WTC11 (cell line): Measurements from ENCODE around the gene GH1. TPM values are rescaled to one million over a fixed set of nuclear protein-coding genes. Genes with fewer than 3 reads are reported as not detected.
"Not testable (repeated sequence)": the region's sequence is repeated elsewhere in the genome, so short reads cannot be mapped to it uniquely, and the experiment has no call there.

Source experiments
- ATAC-seq: fragments of 200-7000 bp; cut with Tn5 transposase; 2 replicates; pipeline ENCODE4 v1.10.0; 2021; ENCODE audit warnings: mild to moderate bottlenecking, moderate library complexity
- CTCF ChIA-PET: fragments of 300-600 bp; sonication (Branson Sonifier 250); formaldehyde crosslinking; loops from one replicate; lab custom pipeline; 2021; ENCODE audit warnings: antibody characterized with exemption; lab: Charles Lee
- POLR2A ChIA-PET: fragments of 350-600 bp; sonication (Branson Sonifier 250); formaldehyde crosslinking; loops from one replicate; lab custom pipeline; 2021; ENCODE audit warnings: antibody characterized with exemption; lab: Charles Lee
- DNase-seq: peaks from one replicate; pipeline ENCODE4 v3.0.0; 2021; ENCODE audit warnings: low spot score
- H3K27ac Mint-ChIP-seq: 2 replicates; pipeline ENCODE4 v1.8.0; 2021; ENCODE audit warnings: mixed read lengths
- H3K27me3 Mint-ChIP-seq: 2 replicates; pipeline ENCODE4 v1.8.0; 2021; ENCODE audit warnings: low read depth, mild to moderate bottlenecking, moderate library complexity, mixed read lengths
- H3K36me3 Mint-ChIP-seq: 2 replicates; pipeline ENCODE4 v1.8.0; 2021; ENCODE audit warnings: mixed read lengths
- H3K4me1 Mint-ChIP-seq: 2 replicates; pipeline ENCODE4 v1.8.0; 2022; ENCODE audit warnings: mixed read lengths
- H3K4me3 Mint-ChIP-seq: 2 replicates; pipeline ENCODE4 v1.8.0; 2021; ENCODE audit warnings: mild to moderate bottlenecking, moderate library complexity, mixed read lengths
- H3K9me3 Mint-ChIP-seq: 2 replicates; pipeline ENCODE4 v1.8.0; 2021; ENCODE audit warnings: mixed read lengths
- CBFB ChIP-seq: sonication (generic); formaldehyde crosslinking; IDR thresholded peaks from 2 replicates; pipeline ENCODE4 v1.8.1; 2022; ENCODE audit warnings: mild to moderate bottlenecking, low read depth, missing genetic modification reagents
- GTF2I ChIP-seq: fragments of 250-450 bp; sonication (Bioruptor Pico); conservative IDR thresholded peaks from 2 replicates; pipeline ENCODE4 v1.4.0; 2021; ENCODE audit warnings: mild to moderate bottlenecking
- MXD4 ChIP-seq: fragments of 250-450 bp; sonication (Bioruptor Pico); IDR thresholded peaks from 2 replicates; pipeline ENCODE4 v1.8.0; 2021; ENCODE audit warnings: mild to moderate bottlenecking, moderate library complexity, borderline replicate concordance
- OVOL2 ChIP-seq: fragments of 250-450 bp; sonication (Bioruptor Pico); IDR thresholded peaks from 2 replicates; pipeline ENCODE4 v1.9.0; 2021; ENCODE audit warnings: mild to moderate bottlenecking, borderline replicate concordance
- SMAD3 ChIP-seq: sonication (generic); formaldehyde crosslinking; IDR thresholded peaks from 2 replicates; pipeline ENCODE4 v1.8.0; 2022; ENCODE audit warnings: missing genetic modification reagents, mild to moderate bottlenecking, borderline replicate concordance
- ZNF138 ChIP-seq: sonication (generic); formaldehyde crosslinking; conservative IDR thresholded peaks from 2 replicates; pipeline ENCODE4 v1.8.1; 2022; ENCODE audit warnings: mild to moderate bottlenecking, moderate library complexity, missing genetic modification reagents
- total RNA-seq: library from RNA; stranded (reverse); gene quantifications from 3 replicates; pipeline ENCODE4 v1.2.3, GENCODE V29; 2021
- TF ChIP-seq, protein P1 (sequence below): sonication (generic); formaldehyde crosslinking; IDR thresholded peaks from 2 replicates; pipeline ENCODE4 v1.8.0; 2022; ENCODE audit warnings: missing genetic modification reagents
- TF ChIP-seq, protein P2 (sequence below): sonication (generic); formaldehyde crosslinking; IDR thresholded peaks from 2 replicates; pipeline ENCODE4 v1.8.0; 2023; ENCODE audit warnings: missing genetic modification reagents

The GH1 gene
- total RNA-seq, 1 experiment from 2014 or later, result not detected

DNA sequence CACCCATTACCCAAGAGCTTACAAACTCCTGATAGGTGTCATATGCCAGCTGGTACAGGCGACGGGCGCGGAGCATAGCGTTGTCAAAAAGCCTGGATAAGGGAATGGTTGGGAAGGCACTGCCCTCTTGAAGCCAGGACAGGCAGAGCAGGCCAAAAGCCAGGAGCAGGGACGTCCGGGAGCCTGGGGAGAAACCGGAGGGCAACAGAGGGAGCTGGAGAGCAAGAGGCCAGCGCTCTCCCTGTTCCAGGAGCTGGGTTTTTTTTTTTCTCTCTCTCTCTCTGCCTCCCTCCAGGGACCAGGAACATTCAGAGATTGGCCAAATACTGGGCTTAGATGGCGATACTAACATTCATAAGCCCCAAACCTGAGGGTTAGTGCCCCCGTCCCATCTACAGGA lies 37.3 kb downstream of the GH1 start:
- Mint-ChIP-seq H3K27ac (peak overlapping the region; percentile 46; the same call in 1 of the 2 replicates), H3K4me3 (peak overlapping the region; percentile 23; the same call in 1 of the 2 replicates), H3K4me1 (peaks cover 20% of the 10 kb centered on the region)
- ChIA-PET POLR2A (interaction anchor here (0.7 to 0.8 kb wide), 2 partner anchors 265 to 281 kb away, joined by 3 read pairs; no protein-coding TSS in a partner anchor), CTCF (interaction anchor here (0.6 to 4.0 kb wide), 33 partner anchors 9 to 539 kb away, joined by 3 to 41 read pairs (median 5); partner anchors contain the start of genes CSHL1, GH1 and PRR29)
- ATAC-seq (peak; percentile 83), DNase-seq (peak; percentile 73)
- TF ChIP-seq, protein P1, sequence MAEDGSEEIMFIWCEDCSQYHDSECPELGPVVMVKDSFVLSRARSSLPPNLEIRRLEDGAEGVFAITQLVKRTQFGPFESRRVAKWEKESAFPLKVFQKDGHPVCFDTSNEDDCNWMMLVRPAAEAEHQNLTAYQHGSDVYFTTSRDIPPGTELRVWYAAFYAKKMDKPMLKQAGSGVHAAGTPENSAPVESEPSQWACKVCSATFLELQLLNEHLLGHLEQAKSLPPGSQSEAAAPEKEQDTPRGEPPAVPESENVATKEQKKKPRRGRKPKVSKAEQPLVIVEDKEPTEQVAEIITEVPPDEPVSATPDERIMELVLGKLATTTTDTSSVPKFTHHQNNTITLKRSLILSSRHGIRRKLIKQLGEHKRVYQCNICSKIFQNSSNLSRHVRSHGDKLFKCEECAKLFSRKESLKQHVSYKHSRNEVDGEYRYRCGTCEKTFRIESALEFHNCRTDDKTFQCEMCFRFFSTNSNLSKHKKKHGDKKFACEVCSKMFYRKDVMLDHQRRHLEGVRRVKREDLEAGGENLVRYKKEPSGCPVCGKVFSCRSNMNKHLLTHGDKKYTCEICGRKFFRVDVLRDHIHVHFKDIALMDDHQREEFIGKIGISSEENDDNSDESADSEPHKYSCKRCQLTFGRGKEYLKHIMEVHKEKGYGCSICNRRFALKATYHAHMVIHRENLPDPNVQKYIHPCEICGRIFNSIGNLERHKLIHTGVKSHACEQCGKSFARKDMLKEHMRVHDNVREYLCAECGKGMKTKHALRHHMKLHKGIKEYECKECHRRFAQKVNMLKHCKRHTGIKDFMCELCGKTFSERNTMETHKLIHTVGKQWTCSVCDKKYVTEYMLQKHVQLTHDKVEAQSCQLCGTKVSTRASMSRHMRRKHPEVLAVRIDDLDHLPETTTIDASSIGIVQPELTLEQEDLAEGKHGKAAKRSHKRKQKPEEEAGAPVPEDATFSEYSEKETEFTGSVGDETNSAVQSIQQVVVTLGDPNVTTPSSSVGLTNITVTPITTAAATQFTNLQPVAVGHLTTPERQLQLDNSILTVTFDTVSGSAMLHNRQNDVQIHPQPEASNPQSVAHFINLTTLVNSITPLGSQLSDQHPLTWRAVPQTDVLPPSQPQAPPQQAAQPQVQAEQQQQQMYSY (CRISPR knock-in tag), result peak; percentile 97
- H3K9me3 Mint-ChIP-seq, H3K27me3 Mint-ChIP-seq, H3K36me3 Mint-ChIP-seq: not testable (repeated sequence)

DNA sequence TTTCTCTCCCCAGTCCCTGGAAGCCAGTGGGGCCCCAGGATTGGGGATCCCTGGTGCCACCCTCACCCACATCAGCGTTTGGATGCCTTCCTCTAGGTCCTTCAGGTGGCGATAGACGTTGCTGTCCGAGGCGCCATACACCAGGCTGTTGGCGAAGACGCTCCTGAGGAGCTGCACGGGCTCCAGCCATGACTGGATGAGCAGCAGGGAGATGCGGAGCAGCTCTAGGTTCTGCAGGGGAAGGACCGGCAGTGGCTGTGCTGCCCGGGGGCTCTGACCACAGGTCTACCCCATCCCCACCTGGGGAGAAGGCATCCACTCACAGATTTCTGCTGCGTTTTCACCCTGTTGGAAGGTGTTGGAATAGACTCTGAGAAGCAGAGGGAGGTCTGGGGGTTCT lies 37.9 kb downstream of the GH1 start:
- H3K27me3 Mint-ChIP-seq, result peaks cover 4% of the 10 kb centered on the region; the same call in 1 of the 2 replicates

DNA sequence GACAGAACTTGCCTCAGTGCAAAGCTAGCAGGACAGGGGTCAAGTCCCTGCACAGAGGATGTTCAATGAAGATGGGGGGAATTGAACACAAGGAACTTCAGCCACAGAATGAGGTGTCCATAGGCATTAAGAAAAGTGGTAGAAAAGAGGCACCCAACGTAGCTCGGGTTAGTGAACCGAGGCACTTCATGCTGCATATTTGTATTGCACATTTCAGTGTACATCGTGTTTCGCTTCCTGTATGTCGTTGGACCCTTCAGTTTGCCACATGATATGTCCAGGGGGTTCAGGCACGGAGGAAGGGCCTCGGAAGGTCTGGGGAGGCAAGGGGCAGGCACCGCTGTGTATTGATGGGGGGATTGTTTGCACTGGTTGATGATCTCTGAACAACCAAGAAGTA lies 40.2 kb downstream of the GH1 start:
- ATAC-seq, H3K9me3 Mint-ChIP-seq, POLR2A ChIA-PET, H3K36me3 Mint-ChIP-seq, DNase-seq, H3K27me3 Mint-ChIP-seq, H3K4me3 Mint-ChIP-seq, H3K27ac Mint-ChIP-seq: not testable (repeated sequence)
- CTCF ChIA-PET, result interaction anchor here (0.7 kb wide), 1 partner anchor 33 kb away, joined by 3 read pairs; no protein-coding TSS in a partner anchor
- H3K4me1 Mint-ChIP-seq, result peaks cover 22% of the 10 kb centered on the region

More for the DNA sequence above, 37.9 kb downstream of the GH1 start:
- POLR2A ChIA-PET, result interaction anchor here (0.7 to 0.8 kb wide), 2 partner anchors 266 to 282 kb away, joined by 3 read pairs; no protein-coding TSS in a partner anchor
- no peaks in the 10 kb centered on the region for H3K36me3 Mint-ChIP-seq
- H3K9me3 Mint-ChIP-seq, result no peaks in the 10 kb centered on the region
- ATAC-seq (no peak), DNase-seq (no peak)
- CTCF ChIA-PET, result interaction anchor here (0.6 to 4.0 kb wide), 31 partner anchors 9 to 1242 kb away, joined by 3 to 41 read pairs (median 6); partner anchors contain the start of genes CSHL1 and GH1
- no peak for TF ChIP-seq ZNF138 (CRISPR knock-in tag)
- TF ChIP-seq GTF2I (CRISPR knock-in tag), result no peak
- no peak for TF ChIP-seq SMAD3 (CRISPR knock-in tag)
- no peak for TF ChIP-seq MXD4 (CRISPR knock-in tag)
- no peak for TF ChIP-seq OVOL2
- no peak for TF ChIP-seq CBFB (CRISPR knock-in tag)
- TF ChIP-seq, protein P2, sequence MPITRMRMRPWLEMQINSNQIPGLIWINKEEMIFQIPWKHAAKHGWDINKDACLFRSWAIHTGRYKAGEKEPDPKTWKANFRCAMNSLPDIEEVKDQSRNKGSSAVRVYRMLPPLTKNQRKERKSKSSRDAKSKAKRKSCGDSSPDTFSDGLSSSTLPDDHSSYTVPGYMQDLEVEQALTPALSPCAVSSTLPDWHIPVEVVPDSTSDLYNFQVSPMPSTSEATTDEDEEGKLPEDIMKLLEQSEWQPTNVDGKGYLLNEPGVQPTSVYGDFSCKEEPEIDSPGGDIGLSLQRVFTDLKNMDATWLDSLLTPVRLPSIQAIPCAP (CRISPR knock-in tag), result no peak
- peaks cover 20% of the 10 kb centered on the region for H3K4me1 Mint-ChIP-seq
- no peak overlapping the region for H3K27ac Mint-ChIP-seq
- no peak overlapping the region for H3K4me3 Mint-ChIP-seq

DNA sequence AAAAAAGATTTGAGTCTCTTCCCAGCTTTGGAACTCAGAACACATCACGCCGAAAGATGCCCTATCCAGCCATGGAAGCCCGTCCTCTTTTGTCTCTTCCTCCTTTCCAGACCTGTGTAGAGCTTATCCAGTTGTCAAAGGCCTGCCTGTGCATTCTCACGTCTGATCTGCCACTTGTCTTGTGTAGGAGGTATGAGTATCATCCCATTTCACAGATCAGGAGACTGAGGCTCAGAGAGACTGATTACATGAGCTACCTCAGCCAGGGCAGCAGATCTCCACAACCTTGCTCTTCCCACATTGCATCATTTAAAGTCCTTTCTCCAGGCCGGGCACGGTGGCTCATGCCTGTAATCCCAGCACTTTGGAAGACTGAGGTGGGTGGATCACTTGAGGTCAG lies 43.9 kb downstream of the GH1 start:
- not testable (repeated sequence) for H3K27me3 Mint-ChIP-seq, ATAC-seq, DNase-seq, H3K27ac Mint-ChIP-seq, H3K9me3 Mint-ChIP-seq, H3K4me1 Mint-ChIP-seq, H3K36me3 Mint-ChIP-seq, H3K4me3 Mint-ChIP-seq
- ChIA-PET CTCF (interaction anchor here (0.6 to 2.7 kb wide), 12 partner anchors 8 to 259 kb away, joined by 3 to 44 read pairs (median 4); partner anchors contain the start of genes CSHL1 and GH1), POLR2A (interaction anchor here (1.0 kb wide), 1 partner anchor 36 kb away, joined by 3 read pairs; the partner anchor contains the start of gene CSHL1)

DNA sequence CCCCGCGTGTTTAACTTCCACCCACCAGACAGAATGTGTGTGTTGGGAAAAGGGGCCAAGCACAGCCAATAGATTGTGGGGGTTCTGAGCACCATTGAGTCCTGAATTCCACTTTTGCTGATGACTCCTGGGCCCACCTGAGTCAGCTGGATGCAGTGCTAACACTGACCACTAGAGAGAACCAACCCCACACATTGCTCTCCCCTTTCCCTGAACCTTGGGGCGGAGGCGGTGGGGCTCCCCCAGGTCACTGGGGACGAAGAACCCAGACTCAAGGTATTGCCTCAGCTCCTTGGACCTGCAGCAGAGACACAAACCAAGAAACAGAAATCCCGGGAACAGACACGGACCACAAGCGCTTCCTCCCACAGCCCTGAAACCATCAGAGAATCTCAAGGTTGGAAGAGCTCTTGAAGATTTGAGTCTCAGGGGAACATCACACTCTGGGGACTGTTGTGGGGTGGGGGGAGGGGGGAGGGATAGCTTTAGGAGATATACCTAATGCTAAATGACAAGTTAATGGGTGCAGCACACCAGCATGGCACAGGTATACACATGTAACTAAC lies 44.5 kb downstream of the GH1 start:
- ChIA-PET CTCF (interaction anchor here (0.5 to 2.7 kb wide), 13 partner anchors 8 to 259 kb away, joined by 3 to 44 read pairs (median 4); partner anchors contain the start of genes CSHL1 and GH1), POLR2A (interaction anchor here (1.0 kb wide), 1 partner anchor 37 kb away, joined by 3 read pairs; the partner anchor contains the start of gene CSHL1)
- H3K36me3 Mint-ChIP-seq, H3K27me3 Mint-ChIP-seq, H3K27ac Mint-ChIP-seq, H3K9me3 Mint-ChIP-seq, H3K4me1 Mint-ChIP-seq, H3K4me3 Mint-ChIP-seq: not testable (repeated sequence)
- ATAC-seq, result peak; percentile 89
- peak; percentile 22 for DNase-seq

DNA sequence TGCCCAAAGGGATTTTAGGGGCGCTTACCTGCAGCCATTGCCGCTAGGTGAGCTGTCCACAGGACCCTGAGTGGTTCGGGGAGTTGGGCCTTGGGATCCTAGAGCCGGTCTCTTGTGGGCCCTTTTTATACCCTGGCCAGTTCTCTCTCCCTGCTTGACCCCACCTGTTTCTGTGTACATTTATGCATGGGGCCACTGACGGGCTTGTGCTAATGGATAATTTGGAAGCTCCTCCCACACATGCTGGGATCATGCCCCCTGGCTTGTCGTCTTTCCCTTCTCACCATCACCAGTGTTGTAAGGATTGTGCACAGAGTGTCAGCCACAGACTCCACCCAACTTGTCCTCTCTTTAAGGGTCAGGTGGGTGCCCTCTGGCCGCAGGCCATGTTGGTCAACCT lies 45.1 kb downstream of the GH1 start, which contains the start of gene CSH2:
Gene CSH2, minus strand, starts transcription at position 101 of the 400 bp plus-strand sequence. Its CDS starts 63 bp downstream, at position 38.
- H3K27me3 Mint-ChIP-seq, H3K36me3 Mint-ChIP-seq, DNase-seq, ATAC-seq, POLR2A ChIA-PET, H3K27ac Mint-ChIP-seq, H3K9me3 Mint-ChIP-seq, H3K4me3 Mint-ChIP-seq: not testable (repeated sequence)
- CTCF ChIA-PET, result interaction anchor here (0.5 to 2.7 kb wide), 7 partner anchors 8 to 183 kb away, joined by 3 to 44 read pairs (median 4); partner anchors contain the start of genes CSHL1 and GH1
- H3K4me1 Mint-ChIP-seq, result peaks cover 11% of the 10 kb centered on the region

DNA sequence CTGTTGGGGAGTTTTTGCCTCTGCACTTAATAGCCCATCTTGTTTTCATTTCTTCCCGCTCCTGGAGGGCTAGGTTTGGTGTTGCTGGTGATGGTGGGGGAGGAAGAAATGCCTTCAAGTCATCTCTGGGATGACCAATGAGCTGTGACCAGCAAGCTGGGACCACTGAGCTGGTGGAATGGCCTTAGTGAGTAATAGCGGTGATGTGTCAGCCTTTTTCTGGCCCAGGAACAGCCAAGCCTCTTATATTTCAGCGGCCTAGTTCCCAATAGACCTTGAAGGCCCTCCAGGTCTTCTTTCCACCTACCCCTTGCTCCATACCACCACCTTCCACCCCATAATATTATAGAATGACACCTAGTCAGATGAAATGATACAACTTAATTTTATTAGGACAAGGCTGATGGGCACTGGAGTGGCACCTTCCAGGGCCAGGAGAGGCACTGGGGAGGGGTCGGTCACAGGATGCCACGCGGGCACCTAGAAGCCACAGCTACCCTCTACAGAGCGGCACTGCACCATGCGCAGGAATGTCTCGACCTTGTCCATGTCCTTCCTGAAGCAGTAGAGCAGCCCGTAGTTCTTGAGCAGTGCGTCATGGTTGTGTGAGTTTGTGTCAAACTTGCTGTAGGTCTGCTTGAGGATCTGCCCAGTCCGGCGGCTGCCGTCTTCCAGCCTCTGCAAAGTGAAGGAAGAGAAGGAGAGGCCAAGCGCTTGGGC lies 46.8 kb downstream of the GH1 start:
- H3K9me3 Mint-ChIP-seq, DNase-seq, H3K4me3 Mint-ChIP-seq, CTCF ChIA-PET, ATAC-seq, H3K27me3 Mint-ChIP-seq, H3K27ac Mint-ChIP-seq, H3K36me3 Mint-ChIP-seq, POLR2A ChIA-PET: not testable (repeated sequence)
- H3K4me1 Mint-ChIP-seq, result peaks cover 11% of the 10 kb centered on the region

DNA sequence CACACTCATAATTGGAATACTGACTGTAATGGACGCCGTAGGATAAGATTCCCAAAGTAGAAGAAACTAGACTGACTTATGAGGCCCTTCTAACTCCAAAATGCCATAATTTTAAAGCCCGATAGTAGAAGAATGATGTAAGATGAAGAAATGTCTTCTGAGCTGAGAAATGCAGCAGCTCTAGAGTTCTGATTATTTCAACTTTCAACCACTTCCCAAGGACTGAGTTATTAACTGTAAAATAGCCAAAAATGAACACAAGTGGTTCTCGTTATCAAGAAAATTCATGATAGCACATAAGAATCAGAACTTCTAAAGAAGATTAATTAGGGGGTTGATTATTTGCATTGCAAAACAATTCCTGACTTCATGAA lies 48.4 kb downstream of the GH1 start:
- ATAC-seq, DNase-seq, H3K9me3 Mint-ChIP-seq, POLR2A ChIA-PET, H3K4me3 Mint-ChIP-seq, H3K36me3 Mint-ChIP-seq, H3K27me3 Mint-ChIP-seq, H3K27ac Mint-ChIP-seq: not testable (repeated sequence)
- CTCF ChIA-PET, result interaction anchor here (0.6 to 1.8 kb wide), 10 partner anchors 11 to 263 kb away, joined by 3 to 10 read pairs (median 3); partner anchors contain the start of gene GH2
- peaks cover 14% of the 10 kb centered on the region for H3K4me1 Mint-ChIP-seq
